NOMO-1 (cell line): Measurements from ENCODE around the gene ADAMTS2.

ENCODE experiments used
- DNase-seq, 2 experiments: peaks; one replicate each; lab custom pipeline; 2025; ENCODE audit not compliant: unreplicated experiment in 2 of 2; lab: John Stamatoyannopoulos, UW

The ADAMTS2 gene

GRCh38 chr5:179269781-179270543, 75.3 kb downstream of the ADAMTS2 start:
- no peak for DNase-seq

GRCh38 chr5:179268966-179269693, 76.1 kb downstream of the ADAMTS2 start:
- no peak for DNase-seq

- DNase-seq, result no peak
Observed at GRCh38 chr5:179268399-179268952, 76.8 kb downstream of the ADAMTS2 start.

GRCh38 chr5:179267671-179268083, 77.6 kb downstream of the ADAMTS2 start:
- no peak for DNase-seq

GRCh38 chr5:179267071-179267670, 78.1 kb downstream of the ADAMTS2 start:
- no peak for DNase-seq

- no peak for DNase-seq
Observed at GRCh38 chr5:179266291-179267070, 78.8 kb downstream of the ADAMTS2 start.

GRCh38 chr5:179265514-179266290, 79.6 kb downstream of the ADAMTS2 start:
- no peak for DNase-seq

GRCh38 chr5:179264783-179265513, 80.3 kb downstream of the ADAMTS2 start:
- DNase-seq, result no peak

- no peak for DNase-seq
Observed at GRCh38 chr5:179264053-179264782, 81.0 kb downstream of the ADAMTS2 start.

- DNase-seq, result no peak
Observed at GRCh38 chr5:179263391-179264052, 81.7 kb downstream of the ADAMTS2 start.

GRCh38 chr5:179262126-179262920, 82.9 kb downstream of the ADAMTS2 start:
- DNase-seq, result no peak

- DNase-seq, result no peak
Observed at GRCh38 chr5:179261301-179262125, 83.7 kb downstream of the ADAMTS2 start.

GRCh38 chr5:179260324-179261070, 84.8 kb downstream of the ADAMTS2 start:
- DNase-seq, result no peak

- DNase-seq, result no peak
Observed at GRCh38 chr5:179259731-179260323, 85.4 kb downstream of the ADAMTS2 start.
